Activated CD8-positive, alpha-beta memory T cell treated with anti-CD3 and anti-CD28 coated beads, Interleukin-2, amount 50 U/mL, for 1 hour (primary cell): Measurements from ENCODE around the gene DCTN5.
A peak's percentile ranks its signal among the peaks of the same experiment; 100 is the strongest.

ENCODE experiments used
- DNase-seq: peaks from one replicate; pipeline ENCODE4 v3.0.0-alpha.2; 2020; ENCODE audit errors: extremely low read depth

The DCTN5 gene

GRCh38 chr16:23663918-23664317, 22.7 kb downstream of the DCTN5 start:
- DNase-seq = no peak

GRCh38 chr16:23666571-23667354, 25.5 kb downstream of the DCTN5 start:
- DNase-seq = no peak

- no peak for DNase-seq
These were observed 26.0 kb downstream of the DCTN5 start for GRCh38 chr16:23667355-23667659.

DNA sequence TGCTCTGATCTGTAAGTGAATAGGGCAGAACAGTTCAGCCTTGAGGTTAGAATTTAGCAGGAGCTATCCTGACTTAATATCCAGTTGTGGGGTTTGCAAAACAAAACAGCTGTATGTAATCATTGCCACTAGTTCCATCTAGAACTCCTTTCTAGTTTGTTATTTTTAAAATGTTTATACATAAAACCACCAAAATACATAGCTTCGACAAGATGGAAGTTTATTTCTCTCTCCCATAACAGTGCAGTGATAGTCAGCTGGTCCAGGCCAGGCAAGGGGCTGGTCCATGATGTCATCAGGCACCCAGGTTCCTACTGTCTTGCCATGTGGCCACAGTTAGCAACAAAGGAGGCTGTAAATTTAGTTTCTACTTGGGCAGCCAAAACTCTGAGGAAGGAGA, 27.0 kb downstream of the DCTN5 start:
- DNase-seq = no peak

DNA sequence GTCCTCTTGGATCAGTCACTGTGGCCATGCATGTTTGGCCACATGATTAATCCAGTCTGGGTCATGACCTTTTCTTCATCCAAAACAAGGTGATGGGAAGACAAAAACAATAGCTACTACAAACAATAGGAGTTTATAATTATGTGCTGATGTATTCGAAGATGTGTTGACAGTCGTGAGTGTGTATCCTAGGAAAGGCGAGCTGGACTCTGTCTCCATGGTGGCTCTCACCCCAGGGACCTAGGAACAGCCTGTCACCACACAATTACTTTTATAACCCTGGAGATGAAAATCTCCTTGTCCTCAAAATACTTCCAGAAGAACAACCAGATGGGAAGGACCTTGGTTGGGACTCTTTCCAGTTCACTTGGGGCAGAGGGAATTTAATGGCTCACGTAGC, 27.6 kb downstream of the DCTN5 start:
- no peak for DNase-seq

DNA sequence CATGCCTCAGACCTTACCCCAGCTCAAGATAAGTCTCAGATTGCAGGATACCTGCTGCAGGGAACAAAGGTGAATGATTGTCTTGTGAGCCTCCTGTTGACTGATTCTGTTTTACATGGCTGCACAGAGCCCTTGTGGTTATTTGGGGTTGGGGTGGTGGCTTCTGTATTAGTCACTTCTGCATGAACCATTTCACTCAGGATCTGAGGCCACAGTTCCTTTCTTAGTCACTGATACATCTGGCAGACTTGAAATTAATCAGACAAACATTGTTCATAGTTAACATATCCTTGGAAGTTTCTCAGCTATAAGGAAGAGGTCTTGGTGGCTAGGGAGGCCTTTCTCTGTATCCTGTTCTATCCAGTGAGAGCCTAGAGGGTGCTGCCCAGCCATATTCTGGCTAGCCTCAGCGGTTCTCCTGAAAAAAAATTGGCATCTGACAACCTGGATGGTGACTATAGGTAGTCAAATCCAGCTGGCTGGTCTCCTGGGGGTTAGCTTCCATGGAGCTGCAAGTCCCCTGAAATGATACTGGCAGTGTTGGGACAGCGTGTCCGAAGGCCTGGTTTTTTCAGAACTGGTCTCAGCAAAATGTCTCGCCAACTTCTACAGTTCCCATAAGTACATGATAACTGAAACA, 29.0 kb downstream of the DCTN5 start:
- no peak for DNase-seq

DNA sequence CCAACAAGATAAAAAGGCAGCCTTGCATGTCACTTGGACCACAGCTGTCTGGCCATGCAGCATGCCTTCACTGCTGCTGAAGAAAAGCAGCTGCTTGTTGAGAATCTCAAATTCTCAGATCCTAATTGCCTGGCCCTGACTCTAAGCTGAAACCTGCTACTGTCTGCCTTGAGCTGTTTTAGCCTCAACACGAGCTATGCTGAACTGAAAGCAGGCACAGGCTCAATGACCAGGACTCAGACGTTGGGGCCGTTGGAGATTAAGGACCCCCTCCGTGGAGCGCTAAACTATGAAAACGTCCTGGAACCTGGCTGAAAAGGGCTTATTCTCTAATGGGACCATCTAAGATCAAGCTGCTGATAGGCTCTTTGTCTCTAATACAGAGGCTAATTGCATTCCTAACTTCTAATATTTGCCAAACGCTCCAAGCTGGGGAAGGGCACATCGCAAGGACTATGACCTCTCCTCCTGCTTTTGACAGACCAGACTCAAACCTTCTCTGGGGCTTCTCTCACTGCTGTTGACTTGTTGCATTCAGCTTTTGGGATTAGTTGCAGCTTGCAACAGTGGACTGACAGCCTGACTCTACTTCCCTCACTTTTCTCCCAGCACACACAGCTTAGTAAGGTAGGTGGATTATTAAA, 32.8 kb downstream of the DCTN5 start:
- DNase-seq = no peak

DNA sequence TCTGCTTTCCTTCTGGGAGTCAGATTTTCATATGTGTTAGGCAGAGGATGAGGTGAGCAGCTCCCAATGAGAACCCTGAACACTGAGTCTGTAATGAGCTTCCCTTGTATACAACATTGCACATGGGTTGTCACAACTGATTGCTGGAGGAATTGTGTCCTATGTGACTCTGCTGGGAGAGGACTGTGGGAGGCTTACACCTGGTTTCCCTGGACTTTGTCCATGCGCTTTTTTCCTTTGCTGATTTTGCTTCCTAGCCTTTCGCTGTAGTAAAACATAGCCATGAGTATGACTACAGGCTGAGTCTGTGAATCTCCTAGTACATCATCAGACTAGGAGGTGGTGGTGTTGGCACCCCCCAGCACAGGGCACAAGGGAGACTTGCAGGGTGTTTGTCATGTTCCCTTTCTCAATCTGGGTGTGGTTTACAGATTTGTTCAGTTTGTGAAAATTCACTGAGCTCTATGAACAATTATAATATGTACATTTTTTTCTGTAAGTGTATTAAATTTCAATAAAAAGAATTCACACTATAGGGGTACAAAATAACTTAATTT, 35.7 kb downstream of the DCTN5 start:
- DNase-seq = no peak

GRCh38 chr16:23678430-23679273, 37.4 kb downstream of the DCTN5 start, which contains the start of gene PLK1:
PLK1 (plus strand) TSS chr16:23678889; CDS start chr16:23678933, 44 bp downstream.
- DNase-seq = peak; percentile 14

DNA sequence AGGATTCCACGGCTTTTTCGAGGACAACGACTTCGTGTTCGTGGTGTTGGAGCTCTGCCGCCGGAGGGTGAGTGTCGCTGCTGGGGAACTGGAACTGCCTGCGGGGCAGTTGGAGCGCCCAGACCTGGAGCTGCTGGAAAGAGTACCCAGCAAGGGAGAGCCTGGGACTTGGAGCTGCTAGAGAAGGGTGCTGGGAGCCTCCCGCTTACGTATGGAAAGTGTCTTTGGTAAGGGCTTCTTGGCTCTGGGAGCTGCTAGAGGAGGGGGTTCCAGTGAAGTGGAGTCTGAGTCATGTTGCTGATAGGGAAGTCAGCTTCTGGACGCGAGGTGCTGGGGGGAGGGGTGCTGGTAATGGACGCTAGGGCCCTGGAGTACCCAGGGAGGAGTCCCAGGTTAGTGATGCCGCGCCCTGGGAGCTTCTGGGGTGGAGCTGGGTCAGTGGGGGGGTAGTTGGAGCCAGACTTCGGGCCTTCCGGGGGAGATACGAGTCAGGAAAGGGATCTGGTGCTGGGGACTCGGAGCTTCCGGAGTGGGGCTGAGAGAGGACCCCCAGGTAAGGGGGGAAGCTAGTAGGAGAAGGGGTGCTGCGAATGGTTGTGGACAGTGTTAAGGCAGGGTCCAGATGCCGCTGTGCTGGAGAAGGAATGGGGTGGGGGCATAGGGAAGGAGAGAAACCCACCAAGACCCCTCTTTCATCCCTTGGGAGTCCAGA, 38.2 kb downstream of the DCTN5 start:
- DNase-seq = no peak

DNA sequence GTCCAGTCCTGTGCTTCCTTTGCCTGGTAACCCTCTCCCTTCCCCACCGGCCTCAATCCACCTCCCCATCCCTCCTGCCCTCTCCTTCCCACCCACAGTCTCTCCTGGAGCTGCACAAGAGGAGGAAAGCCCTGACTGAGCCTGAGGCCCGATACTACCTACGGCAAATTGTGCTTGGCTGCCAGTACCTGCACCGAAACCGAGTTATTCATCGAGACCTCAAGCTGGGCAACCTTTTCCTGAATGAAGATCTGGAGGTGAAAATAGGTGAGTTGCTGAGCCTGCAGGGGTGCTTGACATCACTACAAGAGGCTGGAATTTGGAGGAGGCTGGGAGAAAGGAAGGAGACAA, 38.7 kb downstream of the DCTN5 start:
- DNase-seq = no peak

DNA sequence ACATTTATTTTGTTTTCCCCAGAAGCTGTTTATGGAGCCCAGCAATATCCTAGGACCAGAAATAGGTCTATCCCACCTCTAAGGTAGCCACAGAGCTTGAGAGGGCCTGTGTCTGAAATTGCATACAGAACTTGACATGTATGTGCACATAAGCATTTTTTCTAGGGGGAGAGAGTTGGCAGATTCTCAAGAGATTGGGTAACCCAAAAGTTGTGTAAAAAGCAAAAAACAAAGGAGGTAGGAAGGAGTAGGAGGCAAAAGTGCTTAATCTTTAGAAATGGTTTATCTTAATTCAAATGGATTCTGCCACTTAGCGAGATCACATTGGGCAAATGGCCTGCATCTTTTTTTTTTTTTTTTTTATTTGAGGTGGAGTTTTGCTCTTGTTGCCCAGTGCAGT, 40.9 kb downstream of the DCTN5 start:
- no peak for DNase-seq

DNA sequence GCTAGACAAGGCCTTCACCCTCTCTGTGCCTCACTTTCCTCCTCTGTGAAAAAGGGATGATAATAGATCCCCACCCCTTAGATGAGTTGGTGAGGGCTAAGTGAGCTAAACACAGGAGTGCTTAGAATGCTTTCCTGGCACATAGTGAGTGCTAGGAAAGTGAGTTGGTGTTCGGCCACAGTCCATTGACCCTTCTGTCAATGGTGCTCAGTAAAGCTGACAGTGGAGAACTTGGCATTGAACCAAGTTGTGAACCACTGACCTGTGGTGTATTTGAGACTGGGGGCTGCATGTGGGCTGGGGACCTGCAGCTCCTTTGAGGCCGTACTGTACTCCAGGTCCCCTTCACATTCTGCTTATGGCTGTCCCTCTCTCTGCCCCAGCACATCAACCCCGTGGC, 42.2 kb downstream of the DCTN5 start:
- no peak for DNase-seq

GRCh38 chr16:23687034-23687808, 46.0 kb downstream of the DCTN5 start:
- no peak for DNase-seq

DNA sequence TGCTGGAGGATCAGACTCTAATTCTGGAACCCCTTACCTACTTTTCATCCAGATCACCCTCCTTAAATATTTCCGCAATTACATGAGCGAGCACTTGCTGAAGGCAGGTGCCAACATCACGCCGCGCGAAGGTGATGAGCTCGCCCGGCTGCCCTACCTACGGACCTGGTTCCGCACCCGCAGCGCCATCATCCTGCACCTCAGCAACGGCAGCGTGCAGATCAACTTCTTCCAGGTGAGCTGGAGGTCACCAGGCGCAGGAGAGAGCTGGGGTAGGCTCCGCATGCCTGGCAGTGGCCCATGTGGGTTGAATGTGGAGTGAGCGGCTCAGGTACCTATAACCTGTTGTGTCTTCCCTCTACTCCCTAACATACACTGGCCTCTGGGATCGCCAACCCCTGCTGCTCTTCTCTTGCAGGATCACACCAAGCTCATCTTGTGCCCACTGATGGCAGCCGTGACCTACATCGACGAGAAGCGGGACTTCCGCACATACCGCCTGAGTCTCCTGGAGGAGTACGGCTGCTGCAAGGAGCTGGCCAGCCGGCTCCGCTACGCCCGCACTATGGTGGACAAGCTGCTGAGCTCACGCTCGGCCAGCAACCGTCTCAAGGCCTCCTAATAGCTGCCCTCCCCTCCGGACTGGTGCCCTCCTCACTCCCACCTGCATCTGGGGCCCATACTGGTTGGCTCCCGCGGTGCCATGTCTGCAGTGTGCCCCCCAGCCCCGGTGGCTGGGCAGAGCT, 48.3 kb downstream of the DCTN5 start:
- no peak for DNase-seq

DNA sequence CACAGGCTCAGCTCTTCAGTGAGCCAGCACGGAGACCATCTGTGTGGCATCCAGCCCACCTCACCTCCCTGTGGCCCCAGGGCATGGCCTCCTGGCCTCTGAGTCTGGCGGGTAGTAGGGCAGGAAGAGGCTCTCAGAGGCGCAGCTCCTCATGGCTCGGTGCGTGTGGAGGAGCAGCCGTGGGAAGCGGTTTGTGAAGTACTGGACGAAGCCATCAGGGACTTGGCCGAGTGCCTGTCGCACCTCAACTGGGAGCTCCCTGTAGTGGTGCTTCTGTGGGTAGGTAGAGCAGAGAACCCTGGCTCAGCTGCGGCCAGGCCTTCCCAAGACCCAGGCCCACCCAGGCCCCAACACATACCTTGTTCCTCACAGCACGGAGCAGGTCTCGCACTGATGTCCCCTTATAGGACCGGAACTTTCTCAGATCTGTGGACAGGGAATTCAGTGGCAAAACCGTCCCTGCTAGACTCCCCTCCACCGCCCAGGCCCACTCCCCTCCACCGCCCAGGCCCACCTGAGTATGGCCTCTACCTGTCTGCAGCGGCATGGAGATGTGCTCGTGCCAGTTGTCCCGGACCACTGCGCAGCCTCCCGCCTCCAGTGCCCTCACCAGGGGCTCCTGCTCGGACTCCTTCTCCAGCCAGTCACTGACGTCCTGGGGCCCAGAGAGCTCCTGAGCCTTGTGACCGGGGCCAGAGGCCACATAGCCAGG, 49.7 kb downstream of the DCTN5 start:
- DNase-seq = no peak

DNA sequence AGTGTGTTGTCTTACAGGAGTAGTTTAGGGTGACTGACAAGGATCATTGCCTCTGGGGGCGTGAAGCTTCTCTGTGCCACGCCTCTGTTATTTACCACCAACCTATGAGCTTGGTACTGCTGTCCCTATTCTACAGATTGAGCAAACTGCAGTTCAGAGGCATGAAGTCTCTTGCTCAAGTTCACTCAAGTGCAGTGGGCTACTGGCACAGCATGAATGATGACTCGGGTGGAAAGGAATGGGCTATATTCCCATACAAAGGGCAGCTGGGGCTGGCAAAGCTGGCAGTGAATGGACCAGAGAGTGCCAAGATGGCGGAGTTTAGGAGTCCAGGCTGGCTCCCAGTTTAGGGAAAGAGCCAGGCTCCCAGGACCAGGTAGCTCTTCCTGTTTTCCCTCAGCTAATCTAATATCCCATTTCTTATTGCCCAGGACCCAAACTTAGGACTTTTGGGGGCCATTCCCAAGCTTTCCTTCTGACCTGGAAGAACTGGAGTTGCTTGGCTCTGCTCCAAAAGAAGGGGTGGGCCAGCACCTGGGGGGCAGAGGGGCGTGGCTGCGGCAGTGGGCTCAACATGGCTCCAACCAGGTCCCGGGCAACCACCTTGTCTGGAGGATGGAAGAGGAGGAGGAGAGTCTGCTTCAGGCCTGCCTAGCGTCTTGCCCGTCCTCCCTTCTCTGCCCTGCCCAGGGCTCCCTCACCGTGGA, 50.4 kb downstream of the DCTN5 start:
- no peak for DNase-seq

DNA sequence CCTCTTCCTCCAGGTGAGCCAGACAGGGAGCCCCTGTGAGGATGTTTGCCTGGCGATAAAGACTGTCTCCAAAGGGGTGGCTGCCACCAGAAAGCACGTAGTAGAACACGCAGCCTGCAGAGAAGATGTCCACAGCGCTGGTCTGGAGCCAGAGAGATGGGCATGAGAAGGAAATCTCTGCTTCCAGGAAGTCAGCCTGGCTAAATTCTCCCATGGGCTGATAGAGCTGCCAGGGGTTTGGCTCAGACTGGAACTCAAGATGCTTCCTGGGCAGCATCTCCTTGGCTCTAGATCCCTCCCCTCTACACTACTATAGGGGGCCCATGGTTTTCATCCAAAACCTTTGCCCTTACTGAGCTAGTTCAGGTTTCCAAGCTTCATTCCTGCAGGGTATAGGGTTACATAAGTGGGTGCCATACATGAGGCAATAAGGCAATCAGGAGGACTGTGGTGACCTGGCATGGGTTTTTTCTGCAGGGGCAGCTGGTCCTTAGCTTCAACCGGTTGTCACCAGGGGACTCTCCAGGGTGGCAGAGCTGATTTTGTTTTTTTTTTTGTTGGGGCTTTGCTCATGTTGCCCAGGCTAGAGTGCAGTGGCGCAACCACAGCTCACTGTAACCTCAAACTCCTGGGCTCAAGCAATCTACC, 51.0 kb downstream of the DCTN5 start:
- no peak for DNase-seq
